Hippocampal formation (tissue), 2 donors: ENCODE results near the gene BMP7.

Source experiments
- DNase-seq, 2 donors: peaks; one replicate each; lab custom pipeline; 2025; lab: John Stamatoyannopoulos, UW

BMP7 gene

DNA sequence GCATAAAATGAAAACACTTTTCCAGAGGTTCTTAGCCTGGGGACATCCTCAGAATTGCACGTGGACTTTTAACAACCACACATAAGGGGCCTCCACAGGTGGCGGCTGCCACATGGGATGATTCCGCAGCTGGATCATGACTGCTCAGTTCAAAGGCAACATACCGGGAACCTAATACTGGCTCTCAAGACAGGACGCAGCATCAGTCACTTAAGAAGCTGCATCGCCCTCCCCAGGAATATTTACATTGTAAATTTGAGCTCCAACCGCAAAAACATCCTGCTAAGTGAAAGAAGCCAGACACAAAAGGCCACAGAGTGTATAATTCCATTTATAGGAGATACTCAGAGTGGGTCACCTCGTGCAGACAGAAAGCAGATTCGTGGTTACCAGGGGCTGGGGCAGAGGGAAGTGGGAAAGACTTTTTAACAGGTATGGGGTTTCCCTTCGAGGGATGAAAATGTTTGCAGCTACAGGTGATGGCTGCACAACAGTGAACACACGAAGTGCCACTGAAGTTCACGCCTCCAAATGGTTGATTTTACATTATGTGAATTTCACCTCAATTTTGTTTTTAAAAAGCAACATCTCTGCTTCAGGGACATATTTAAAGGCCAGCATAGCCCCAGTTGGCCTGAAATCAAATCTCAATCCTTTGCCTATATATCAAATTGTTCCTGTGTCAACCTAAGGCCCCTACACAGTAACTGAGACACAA lies 141.5 kb downstream of the BMP7 start:
- DNase-seq = no peak

GRCh38 chr20:57124366-57124765 lies 142.1 kb downstream of the BMP7 start:
- DNase-seq = no peak

DNA sequence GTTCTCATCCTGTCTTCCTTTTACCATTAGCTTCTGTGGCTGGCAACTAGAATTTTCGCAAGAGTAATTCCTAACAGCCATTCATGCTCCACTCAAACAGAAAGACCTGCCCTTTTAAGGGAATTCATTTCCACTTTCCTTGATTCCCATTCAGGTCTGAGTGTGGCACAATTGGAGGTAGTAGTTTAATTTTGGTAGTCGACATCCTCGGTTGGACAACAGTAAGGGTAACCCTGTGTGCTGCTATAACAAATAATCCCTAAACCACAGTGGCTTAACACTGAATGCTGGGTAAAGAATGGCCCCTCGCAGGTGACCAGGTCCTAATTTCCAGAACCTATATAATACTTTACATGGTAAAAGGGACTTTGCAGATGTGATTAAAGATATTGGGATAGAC lies 142.9 kb downstream of the BMP7 start:
- DNase-seq = no peak

- no peak for DNase-seq
These were observed 143.6 kb downstream of the BMP7 start for GRCh38 chr20:57122536-57123489.

- DNase-seq = no peak
These were observed 147.5 kb downstream of the BMP7 start for GRCh38 chr20:57118964-57119363.
